Activated CD4-positive, alpha-beta T cell treated with anti-CD3 and anti-CD28 coated beads, Interleukin-2, amount 10 ng/mL, durations not matched to agents 7 days and 5 days (primary cell): ENCODE measurements around the gene NRAP. TPM values are rescaled to one million over a fixed set of nuclear protein-coding genes. Genes with fewer than 3 reads are reported as not detected.

Experiments
- CTCF ChIA-PET: fragments of 350-600 bp; sonication (Branson Sonifier 250); formaldehyde crosslinking; loops from one replicate; lab custom pipeline; 2021; ENCODE audit warnings: antibody characterized with exemption; lab: Charles Lee
- POLR2A ChIA-PET: fragments of 350-600 bp; sonication (Branson Sonifier 250); formaldehyde crosslinking; loops from one replicate; lab custom pipeline; 2021; ENCODE audit warnings: antibody characterized with exemption; lab: Charles Lee
- DNase-seq: peaks from one replicate; pipeline ENCODE4 v3.0.0-alpha.2; 2020
- H3K27ac Mint-ChIP-seq: one replicate; pipeline ENCODE4 v1.8.0; 2021; ENCODE audit warnings: mild to moderate bottlenecking, moderate library complexity, mixed read lengths
- H3K27me3 Mint-ChIP-seq: one replicate; pipeline ENCODE4 v1.8.0; 2021; ENCODE audit warnings: mixed read lengths
- H3K36me3 Mint-ChIP-seq: one replicate; pipeline ENCODE4 v1.8.0; 2021; ENCODE audit warnings: low read depth, mixed read lengths
- H3K4me1 Mint-ChIP-seq: one replicate; pipeline ENCODE4 v1.8.0; 2021; ENCODE audit warnings: mixed read lengths
- H3K4me3 Mint-ChIP-seq: one replicate; pipeline ENCODE4 v1.8.0; 2021; ENCODE audit warnings: mild to moderate bottlenecking, moderate library complexity, mixed read lengths
- H3K9me3 Mint-ChIP-seq: one replicate; pipeline ENCODE4 v1.8.0; 2021; ENCODE audit warnings: mixed read lengths
- total RNA-seq, 2 experiments: library from RNA; stranded (reverse); gene quantifications; one replicate each; pipeline ENCODE4 v1.2.3, GENCODE V29; 2021

NRAP gene
- total RNA-seq, 2 experiments from 2014 or later = not detected

GRCh38 chr10:113576852-113577251 lies 87.0 kb downstream of the NRAP start:
- H3K36me3 Mint-ChIP-seq = no peaks in the 10 kb centered on the region
- no peaks in the 10 kb centered on the region for H3K4me1 Mint-ChIP-seq

GRCh38 chr10:113573368-113573767 lies 90.5 kb downstream of the NRAP start:
- POLR2A ChIA-PET = no interaction called here

More at GRCh38 chr10:113576852-113577251, 87.0 kb downstream of the NRAP start:
- POLR2A ChIA-PET = no interaction called here
- DNase-seq = peak; percentile 22
- CTCF ChIA-PET = no interaction called here
- Mint-ChIP-seq H3K9me3 (no peaks in the 10 kb centered on the region), H3K27ac (no peak overlapping the region), H3K27me3 (peaks cover 2% of the 10 kb centered on the region), H3K4me3 (no peak overlapping the region)

DNA sequence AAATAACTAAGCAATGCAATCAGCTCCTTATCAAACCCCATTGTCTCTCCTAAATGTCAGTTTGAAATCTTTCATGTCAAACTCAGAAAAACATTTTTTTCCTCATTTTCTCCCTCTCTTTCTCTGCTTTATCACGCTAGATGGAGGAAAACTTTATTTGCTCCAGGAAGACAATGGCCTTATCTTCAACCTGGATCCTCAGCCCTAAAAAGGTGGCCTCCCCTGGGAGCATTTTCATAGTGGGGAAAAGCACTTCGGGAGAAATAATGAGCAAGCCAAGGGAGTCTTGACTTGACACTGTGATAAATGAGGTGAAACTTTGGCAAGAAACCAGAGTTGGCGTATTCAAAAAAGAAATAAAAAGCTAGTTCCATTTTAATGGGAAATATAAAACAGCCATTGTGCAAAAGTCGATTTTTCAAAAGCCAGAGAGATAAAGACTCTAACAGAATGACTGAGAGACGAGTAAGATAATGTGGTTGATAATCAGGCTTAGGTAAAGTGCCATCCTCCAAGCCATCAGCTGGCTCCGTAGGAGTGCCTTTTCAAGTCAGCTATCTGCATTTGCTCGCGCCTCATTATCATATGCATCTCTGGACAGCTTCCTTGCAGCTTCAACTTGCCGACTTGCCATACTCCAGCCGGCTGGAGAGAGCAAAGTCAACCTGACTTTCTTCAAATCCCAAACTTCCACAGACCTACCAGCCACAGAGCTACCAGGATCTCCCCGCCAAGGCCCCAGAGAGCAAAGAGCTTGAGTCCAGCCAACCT lies 91.1 kb downstream of the NRAP start:
- Mint-ChIP-seq H3K4me3 (no peak overlapping the region), H3K27me3 (peaks cover 2% of the 10 kb centered on the region), H3K27ac (no peak overlapping the region), H3K36me3 (no peaks in the 10 kb centered on the region), H3K4me1 (no peaks in the 10 kb centered on the region), H3K9me3 (no peaks in the 10 kb centered on the region)
- DNase-seq = no peak
- ChIA-PET POLR2A (no interaction called here), CTCF (interaction anchor here (1.0 to 1.1 kb wide), 2 partner anchors 9 to 10 kb away, joined by 3 read pairs; no protein-coding TSS in a partner anchor)

More at GRCh38 chr10:113573368-113573767, 90.5 kb downstream of the NRAP start:
- no peak overlapping the region for H3K27ac Mint-ChIP-seq
- H3K4me1 Mint-ChIP-seq = no peaks in the 10 kb centered on the region
- no peaks in the 10 kb centered on the region for H3K9me3 Mint-ChIP-seq
- no peak overlapping the region for H3K4me3 Mint-ChIP-seq
- no peaks in the 10 kb centered on the region for H3K36me3 Mint-ChIP-seq
- DNase-seq = no peak
- CTCF ChIA-PET = interaction anchor here (1.0 kb wide), 1 partner anchor 11 kb away, joined by 3 read pairs; no protein-coding TSS in a partner anchor
- H3K27me3 Mint-ChIP-seq = peaks cover 2% of the 10 kb centered on the region

GRCh38 chr10:113569576-113569975 lies 94.3 kb downstream of the NRAP start:
- ChIA-PET CTCF (interaction anchor here (0.6 kb wide), 1 partner anchor 779 kb away, joined by 3 read pairs; no protein-coding TSS in a partner anchor), POLR2A (no interaction called here)
- no peak overlapping the region for H3K27ac Mint-ChIP-seq
- peaks cover 2% of the 10 kb centered on the region for H3K27me3 Mint-ChIP-seq
- DNase-seq = no peak
- no peak overlapping the region for H3K4me3 Mint-ChIP-seq
- H3K4me1 Mint-ChIP-seq = no peaks in the 10 kb centered on the region
- no peaks in the 10 kb centered on the region for H3K9me3 Mint-ChIP-seq
- H3K36me3 Mint-ChIP-seq = no peaks in the 10 kb centered on the region

GRCh38 chr10:113566888-113567287 lies 97.0 kb downstream of the NRAP start:
- Mint-ChIP-seq H3K4me1 (peaks cover 2% of the 10 kb centered on the region), H3K4me3 (no peak overlapping the region), H3K9me3 (no peaks in the 10 kb centered on the region), H3K27ac (no peak overlapping the region), H3K27me3 (no peaks in the 10 kb centered on the region), H3K36me3 (no peaks in the 10 kb centered on the region)
- ChIA-PET POLR2A (no interaction called here), CTCF (no interaction called here)
- DNase-seq = no peak

- POLR2A ChIA-PET = no interaction called here
- Mint-ChIP-seq H3K27me3 (no peaks in the 10 kb centered on the region), H3K27ac (no peak overlapping the region), H3K4me3 (no peak overlapping the region), H3K9me3 (no peaks in the 10 kb centered on the region), H3K4me1 (peaks cover 2% of the 10 kb centered on the region), H3K36me3 (no peaks in the 10 kb centered on the region)
- CTCF ChIA-PET = no interaction called here
- no peak for DNase-seq
Measured at GRCh38 chr10:113565364-113565763, 98.5 kb downstream of the NRAP start.

- Mint-ChIP-seq H3K27me3 (peaks cover 3% of the 10 kb centered on the region), H3K9me3 (no peaks in the 10 kb centered on the region), H3K4me3 (peak overlapping the region; percentile 43), H3K4me1 (peaks cover 2% of the 10 kb centered on the region), H3K27ac (no peak overlapping the region), H3K36me3 (no peaks in the 10 kb centered on the region)
- peak; percentile 65 for DNase-seq
- ChIA-PET POLR2A (interaction anchor here (0.7 kb wide), 1 partner anchor 26 kb away, joined by 3 read pairs; no protein-coding TSS in a partner anchor), CTCF (interaction anchor here (0.6 to 1.1 kb wide), 6 partner anchors 9 to 504 kb away, joined by 3 to 6 read pairs (median 3); partner anchors contain the start of gene HABP2)
Measured at GRCh38 chr10:113563306-113564088, 100.3 kb downstream of the NRAP start.

DNA sequence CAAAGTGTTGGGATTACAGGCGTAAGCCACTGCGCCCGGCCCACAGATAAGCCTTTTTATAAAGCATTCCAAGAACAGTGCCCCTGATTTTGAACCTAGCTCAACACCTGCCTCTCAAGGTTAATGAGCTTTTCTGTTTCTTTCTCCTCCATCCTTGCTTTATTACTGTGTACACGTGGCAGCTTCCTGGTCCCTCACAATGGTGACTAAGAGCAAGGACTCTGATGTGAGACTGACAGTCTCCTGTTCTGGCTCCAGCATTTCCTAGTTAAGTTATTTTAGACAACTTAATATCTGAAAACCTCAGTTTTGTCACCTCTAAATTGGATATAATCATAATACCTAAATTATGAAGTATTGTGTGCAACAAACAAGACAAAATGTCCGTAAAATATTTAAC lies 101.1 kb downstream of the NRAP start:
- no peak for DNase-seq
- CTCF ChIA-PET = interaction anchor here (0.6 to 1.0 kb wide), 3 partner anchors 10 to 503 kb away, joined by 3 to 4 read pairs (median 3); no protein-coding TSS in a partner anchor
- Mint-ChIP-seq H3K4me1 (peaks cover 7% of the 10 kb centered on the region), H3K4me3 (no peak overlapping the region), H3K27ac (no peak overlapping the region), H3K9me3 (no peaks in the 10 kb centered on the region), H3K27me3 (peaks cover 7% of the 10 kb centered on the region), H3K36me3 (no peaks in the 10 kb centered on the region)
- POLR2A ChIA-PET = no interaction called here

- Mint-ChIP-seq H3K27me3 (peaks cover 12% of the 10 kb centered on the region), H3K27ac (no peak overlapping the region), H3K36me3 (no peaks in the 10 kb centered on the region), H3K4me3 (no peak overlapping the region), H3K4me1 (peaks cover 11% of the 10 kb centered on the region), H3K9me3 (no peaks in the 10 kb centered on the region)
- POLR2A ChIA-PET = no interaction called here
- no peak for DNase-seq
- CTCF ChIA-PET = interaction anchor here (1.0 kb wide), 1 partner anchor 11 kb away, joined by 3 read pairs; no protein-coding TSS in a partner anchor
Measured at GRCh38 chr10:113562069-113562468, 101.8 kb downstream of the NRAP start.

DNA sequence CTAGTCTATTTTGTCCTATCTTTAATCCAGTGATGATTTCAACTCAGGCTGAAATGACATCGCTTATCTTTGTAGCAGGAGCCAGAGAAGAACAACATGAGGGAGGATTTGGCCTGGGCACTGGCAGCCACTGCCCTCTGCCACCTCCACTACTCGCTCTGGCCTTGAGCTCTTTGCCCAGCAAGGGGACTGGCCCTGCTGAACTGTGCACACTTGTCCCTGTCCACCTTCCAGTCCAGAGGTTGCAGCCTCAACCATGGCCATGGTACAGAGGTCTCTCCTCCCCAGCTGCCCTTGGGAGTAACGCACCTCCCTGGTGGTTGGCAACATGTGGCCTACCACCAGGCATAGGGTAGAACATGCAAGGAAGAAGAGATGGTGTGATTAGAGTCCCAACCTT lies 102.6 kb downstream of the NRAP start:
- Mint-ChIP-seq H3K9me3 (no peaks in the 10 kb centered on the region), H3K4me3 (no peak overlapping the region), H3K27ac (no peak overlapping the region), H3K36me3 (no peaks in the 10 kb centered on the region), H3K4me1 (peaks cover 12% of the 10 kb centered on the region), H3K27me3 (peaks cover 15% of the 10 kb centered on the region)
- ChIA-PET CTCF (no interaction called here), POLR2A (no interaction called here)
- no peak for DNase-seq

DNA sequence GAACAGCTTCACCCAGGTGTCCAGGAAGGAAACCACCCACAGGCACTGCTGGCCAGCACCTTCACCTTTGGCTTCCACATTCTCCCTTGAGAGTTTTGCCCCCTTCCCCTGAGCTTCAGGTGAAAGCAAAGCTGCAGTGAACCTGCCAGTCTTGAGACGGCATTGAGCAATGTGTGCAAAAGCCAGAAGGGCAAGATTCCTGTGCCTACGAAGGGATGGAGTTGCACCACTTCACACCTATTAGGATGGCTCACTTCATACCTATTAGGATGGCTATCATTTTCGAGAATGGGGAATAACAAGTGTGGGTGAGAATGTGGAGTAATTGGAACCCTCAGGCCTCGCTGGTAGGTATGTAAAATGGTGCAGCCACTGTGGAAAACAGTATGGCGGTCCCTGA lies 103.8 kb downstream of the NRAP start:
- Mint-ChIP-seq H3K27ac (no peak overlapping the region), H3K9me3 (no peaks in the 10 kb centered on the region), H3K4me3 (no peak overlapping the region), H3K27me3 (peaks cover 18% of the 10 kb centered on the region), H3K36me3 (no peaks in the 10 kb centered on the region), H3K4me1 (peaks cover 12% of the 10 kb centered on the region)
- no peak for DNase-seq
- CTCF ChIA-PET = no interaction called here
- POLR2A ChIA-PET = no interaction called here

- Mint-ChIP-seq H3K4me3 (no peak overlapping the region), H3K27me3 (peaks cover 26% of the 10 kb centered on the region), H3K27ac (no peak overlapping the region), H3K9me3 (no peaks in the 10 kb centered on the region), H3K4me1 (peaks cover 10% of the 10 kb centered on the region), H3K36me3 (no peaks in the 10 kb centered on the region)
- ChIA-PET POLR2A (no interaction called here), CTCF (no interaction called here)
- DNase-seq = no peak
Measured at GRCh38 chr10:113557903-113558321, 105.9 kb downstream of the NRAP start.

DNA sequence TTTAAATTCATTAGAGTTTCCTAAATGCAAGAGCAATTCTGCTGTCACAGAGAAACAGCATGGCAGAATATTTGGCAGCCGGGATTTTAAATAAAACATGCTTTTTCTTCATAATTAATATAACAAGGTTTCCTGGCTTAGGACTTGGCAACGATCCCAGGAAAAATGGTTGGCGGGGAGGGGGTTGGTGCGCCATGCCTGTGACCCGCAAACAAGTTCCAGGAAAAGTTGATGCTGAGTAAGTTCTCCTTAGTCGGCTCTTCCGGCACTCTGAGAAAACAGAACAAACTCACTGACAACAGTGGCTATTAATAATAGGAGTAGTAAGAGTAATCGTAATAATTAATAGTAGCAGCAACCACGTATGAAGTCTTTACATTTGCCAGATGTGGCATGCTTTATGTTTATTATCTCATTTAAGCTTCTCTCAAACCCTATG lies 106.4 kb downstream of the NRAP start:
- no peak overlapping the region for H3K4me3 Mint-ChIP-seq
- no peaks in the 10 kb centered on the region for H3K36me3 Mint-ChIP-seq
- POLR2A ChIA-PET = no interaction called here
- no peak overlapping the region for H3K27ac Mint-ChIP-seq
- peaks cover 26% of the 10 kb centered on the region for H3K27me3 Mint-ChIP-seq
- CTCF ChIA-PET = no interaction called here
- peaks cover 10% of the 10 kb centered on the region for H3K4me1 Mint-ChIP-seq
- H3K9me3 Mint-ChIP-seq = no peaks in the 10 kb centered on the region
- no peak for DNase-seq
